ENCODE data around the gene VGLL4. TPM values are rescaled to one million over a fixed set of nuclear protein-coding genes. Genes with fewer than 3 reads are reported as not detected.
"Not testable (repeated sequence)": the region's sequence is repeated elsewhere in the genome, so short reads cannot be mapped to it uniquely, and the experiment has no call there.

Gene VGLL4
- polyA plus RNA-seq, 1 donor from 2014 or later, result 113 TPM

DNA sequence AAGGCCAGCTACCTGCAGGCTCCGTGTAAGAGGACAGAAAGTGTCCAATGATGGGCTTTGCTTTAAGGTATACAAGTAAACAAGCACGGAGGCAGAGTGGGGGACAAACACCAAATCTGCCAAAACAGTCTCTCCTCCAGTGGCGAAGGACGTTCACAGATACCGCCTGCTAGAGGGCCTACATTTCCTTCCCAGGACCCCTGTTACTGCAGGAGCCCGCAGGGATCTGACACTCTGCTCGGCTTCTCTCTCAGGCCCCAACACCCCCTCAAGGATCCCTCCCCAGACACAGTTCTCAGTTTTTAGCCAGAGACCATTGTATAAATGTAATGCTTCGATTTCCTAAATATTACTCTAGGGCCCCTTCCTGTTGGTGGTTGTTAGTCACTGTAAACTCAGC is 46.0 kb upstream of the VGLL4 start:
- Histone ChIP-seq H3K4me2 (ENCODE audit: low read length) (no peak overlapping the region), H3K27ac (ENCODE audit: low read length) (no peak overlapping the region), H4K20me1 (ENCODE audit: insufficient read depth) (no peaks in the 10 kb centered on the region), H2AFZ (ENCODE audit: low read depth, low read length) (no peak overlapping the region), H3K79me2 (replicated peaks; ENCODE audit: insufficient read depth, low read length) (no peaks in the 10 kb centered on the region), H3K9me3 (ENCODE audit: low read length) (no peaks in the 10 kb centered on the region), H3K9me2 (ENCODE audit: insufficient read depth, low read length) (no peaks in the 10 kb centered on the region), H3K9ac (ENCODE audit: low read length) (no peak overlapping the region), H3K27me3 (ENCODE audit: insufficient read depth, low read depth, low read length) (no peaks in the 10 kb centered on the region), H3K36me3 (ENCODE audit: insufficient read depth, low read length) (no peaks in the 10 kb centered on the region), H3F3A (ENCODE audit: insufficient read depth, low read length, poor library complexity, severe bottlenecking) (no peaks in the 10 kb centered on the region), H3K4me3 (ENCODE audit: low read length) (no peak overlapping the region)
- TF ChIP-seq EP300 (conservative IDR thresholded peaks at IDR 0.05; ENCODE audit: poor library complexity, severe bottlenecking), result no peak
- TF ChIP-seq, protein P1, sequence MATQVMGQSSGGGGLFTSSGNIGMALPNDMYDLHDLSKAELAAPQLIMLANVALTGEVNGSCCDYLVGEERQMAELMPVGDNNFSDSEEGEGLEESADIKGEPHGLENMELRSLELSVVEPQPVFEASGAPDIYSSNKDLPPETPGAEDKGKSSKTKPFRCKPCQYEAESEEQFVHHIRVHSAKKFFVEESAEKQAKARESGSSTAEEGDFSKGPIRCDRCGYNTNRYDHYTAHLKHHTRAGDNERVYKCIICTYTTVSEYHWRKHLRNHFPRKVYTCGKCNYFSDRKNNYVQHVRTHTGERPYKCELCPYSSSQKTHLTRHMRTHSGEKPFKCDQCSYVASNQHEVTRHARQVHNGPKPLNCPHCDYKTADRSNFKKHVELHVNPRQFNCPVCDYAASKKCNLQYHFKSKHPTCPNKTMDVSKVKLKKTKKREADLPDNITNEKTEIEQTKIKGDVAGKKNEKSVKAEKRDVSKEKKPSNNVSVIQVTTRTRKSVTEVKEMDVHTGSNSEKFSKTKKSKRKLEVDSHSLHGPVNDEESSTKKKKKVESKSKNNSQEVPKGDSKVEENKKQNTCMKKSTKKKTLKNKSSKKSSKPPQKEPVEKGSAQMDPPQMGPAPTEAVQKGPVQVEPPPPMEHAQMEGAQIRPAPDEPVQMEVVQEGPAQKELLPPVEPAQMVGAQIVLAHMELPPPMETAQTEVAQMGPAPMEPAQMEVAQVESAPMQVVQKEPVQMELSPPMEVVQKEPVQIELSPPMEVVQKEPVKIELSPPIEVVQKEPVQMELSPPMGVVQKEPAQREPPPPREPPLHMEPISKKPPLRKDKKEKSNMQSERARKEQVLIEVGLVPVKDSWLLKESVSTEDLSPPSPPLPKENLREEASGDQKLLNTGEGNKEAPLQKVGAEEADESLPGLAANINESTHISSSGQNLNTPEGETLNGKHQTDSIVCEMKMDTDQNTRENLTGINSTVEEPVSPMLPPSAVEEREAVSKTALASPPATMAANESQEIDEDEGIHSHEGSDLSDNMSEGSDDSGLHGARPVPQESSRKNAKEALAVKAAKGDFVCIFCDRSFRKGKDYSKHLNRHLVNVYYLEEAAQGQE (IDR thresholded peaks at IDR 0.05; ENCODE audit: borderline replicate concordance), result no peak
- no peak for TF ChIP-seq SMC3 (conservative IDR thresholded peaks at IDR 0.05; ENCODE audit: poor library complexity)
- TF ChIP-seq CTCF (IDR thresholded peaks at IDR 0.05; ENCODE audit: poor library complexity, severe bottlenecking), result no peak

DNA sequence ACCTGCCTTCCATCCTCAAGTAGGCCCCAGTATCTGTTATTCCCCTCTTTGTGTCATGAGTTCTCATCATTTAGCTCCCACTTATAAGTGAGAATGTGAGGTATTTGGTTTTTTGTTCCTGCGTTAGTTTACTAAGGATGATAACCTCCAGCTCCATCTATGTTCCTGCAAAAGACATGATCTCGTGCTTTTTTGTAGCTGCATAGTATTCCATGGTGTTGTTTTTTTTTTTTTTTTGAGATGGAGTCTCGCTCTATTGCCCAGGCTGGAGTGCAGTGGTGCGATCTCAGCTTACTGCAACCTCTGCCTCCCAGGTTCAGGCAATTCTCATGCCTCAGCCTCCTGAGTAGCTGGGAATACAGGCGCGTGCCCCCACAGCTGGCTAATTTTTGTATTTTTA is 41.3 kb upstream of the VGLL4 start:
- H3F3A ChIP-seq (ENCODE audit: insufficient read depth, low read length, poor library complexity, severe bottlenecking); H3K79me2 ChIP-seq (replicated peaks; ENCODE audit: insufficient read depth, low read length); H3K9me3 ChIP-seq (ENCODE audit: low read length); H3K27me3 ChIP-seq (ENCODE audit: insufficient read depth, low read depth, low read length); H3K36me3 ChIP-seq (ENCODE audit: insufficient read depth, low read length); H3K4me2 ChIP-seq (ENCODE audit: low read length); H4K20me1 ChIP-seq (ENCODE audit: insufficient read depth); H3K27ac ChIP-seq (ENCODE audit: low read length); H3K9me2 ChIP-seq (ENCODE audit: insufficient read depth, low read length); H3K4me3 ChIP-seq (ENCODE audit: low read length); H2AFZ ChIP-seq (ENCODE audit: low read depth, low read length); H3K9ac ChIP-seq (ENCODE audit: low read length): not testable (repeated sequence)

DNA sequence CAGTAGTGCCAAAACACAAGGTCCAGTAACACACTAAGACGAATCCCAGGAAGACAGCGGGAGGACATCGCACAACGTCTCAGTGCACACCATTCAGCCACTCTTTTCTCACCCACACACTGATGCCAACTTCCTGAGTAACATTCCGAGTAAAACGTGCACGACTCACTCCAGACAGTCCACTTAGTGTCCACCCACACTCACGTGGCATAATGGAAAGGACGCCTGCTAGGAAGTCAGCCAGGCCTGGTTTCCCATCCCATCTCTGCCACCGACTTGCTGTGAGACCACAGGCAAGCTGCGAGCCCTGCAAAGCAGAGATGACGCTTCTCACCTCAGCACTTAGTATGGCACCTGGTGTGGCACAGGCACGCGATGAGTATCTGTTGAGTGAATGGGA is 36.8 kb upstream of the VGLL4 start:
- Histone ChIP-seq H3K27ac (ENCODE audit: low read length) (no peak overlapping the region), H3F3A (ENCODE audit: insufficient read depth, low read length, poor library complexity, severe bottlenecking) (no peaks in the 10 kb centered on the region), H3K4me2 (ENCODE audit: low read length) (no peak overlapping the region), H3K9me3 (ENCODE audit: low read length) (no peaks in the 10 kb centered on the region), H3K36me3 (ENCODE audit: insufficient read depth, low read length) (no peaks in the 10 kb centered on the region), H3K27me3 (ENCODE audit: insufficient read depth, low read depth, low read length) (no peaks in the 10 kb centered on the region), H3K4me3 (ENCODE audit: low read length) (no peak overlapping the region), H3K9ac (ENCODE audit: low read length) (no peak overlapping the region), H2AFZ (ENCODE audit: low read depth, low read length) (no peak overlapping the region), H3K9me2 (ENCODE audit: insufficient read depth, low read length) (no peaks in the 10 kb centered on the region), H4K20me1 (ENCODE audit: insufficient read depth) (no peaks in the 10 kb centered on the region), H3K79me2 (replicated peaks; ENCODE audit: insufficient read depth, low read length) (no peaks in the 10 kb centered on the region)
- TF ChIP-seq EP300 (conservative IDR thresholded peaks at IDR 0.05; ENCODE audit: poor library complexity, severe bottlenecking), result no peak
- TF ChIP-seq CTCF (IDR thresholded peaks at IDR 0.05; ENCODE audit: poor library complexity, severe bottlenecking), result no peak
- TF ChIP-seq TAF1 (IDR thresholded peaks at IDR 0.05; ENCODE audit: low read depth), result no peak
- TF ChIP-seq, protein P1 (IDR thresholded peaks at IDR 0.05; ENCODE audit: borderline replicate concordance), result no peak
- TF ChIP-seq EZH2 (IDR thresholded peaks at IDR 0.05; ENCODE audit: borderline replicate concordance, insufficient read depth, low read length, poor library complexity, severe bottlenecking), result no peak
- TF ChIP-seq POLR2AphosphoS5 (IDR thresholded peaks at IDR 0.05), result no peak
- TF ChIP-seq RAD21 (conservative IDR thresholded peaks at IDR 0.05), result no peak
- TF ChIP-seq MXI1 (conservative IDR thresholded peaks at IDR 0.05; ENCODE audit: poor library complexity, severe bottlenecking), result no peak
- no peak for TF ChIP-seq SMC3 (conservative IDR thresholded peaks at IDR 0.05; ENCODE audit: poor library complexity)
